ENCODE measurements around the gene MAP3K14.
A peak's percentile ranks its signal among the peaks of the same experiment; 100 is the strongest.

Gene MAP3K14

GRCh38 chr17:45316434-45317110, at the start of gene MAP3K14:
Gene MAP3K14 (minus strand): TSS chr17:45317020. CDS start chr17:45290745, 26,275 bp downstream.
- Mint-ChIP-seq H3K27me3 (ENCODE audit: low read depth) (peaks cover 14% of the 10 kb centered on the region), H3K27ac (peak within 1 kb of the TSS; percentile 80 to 94 (median 94)), H3K9me3 (no peaks in the 10 kb centered on the region), H3K36me3 (ENCODE audit: low read depth) (no peaks in the 10 kb centered on the region), H3K4me3 (peak within 1 kb of the TSS; percentile 89 to 92 (median 90)), H3K4me1 (peaks cover 71% of the 10 kb centered on the region)
- no peak for TF ChIP-seq CTCF (IDR thresholded peaks at IDR 0.05; ENCODE audit: unreplicated experiment in 3 of 3)

GRCh38 chr17:45366049-45366448, 49.2 kb upstream of the MAP3K14 start:
- Mint-ChIP-seq H3K27ac (no peak overlapping the region), H3K9me3 (peaks cover 7% of the 10 kb centered on the region), H3K4me1 (peaks cover 5% of the 10 kb centered on the region), H3K36me3 (ENCODE audit: low read depth) (no peaks in the 10 kb centered on the region), H3K27me3 (ENCODE audit: low read depth) (peaks cover 41% of the 10 kb centered on the region), H3K4me3 (no peak overlapping the region)
- TF ChIP-seq CTCF (IDR thresholded peaks at IDR 0.05; ENCODE audit: unreplicated experiment in 3 of 3) = no peak

DNA sequence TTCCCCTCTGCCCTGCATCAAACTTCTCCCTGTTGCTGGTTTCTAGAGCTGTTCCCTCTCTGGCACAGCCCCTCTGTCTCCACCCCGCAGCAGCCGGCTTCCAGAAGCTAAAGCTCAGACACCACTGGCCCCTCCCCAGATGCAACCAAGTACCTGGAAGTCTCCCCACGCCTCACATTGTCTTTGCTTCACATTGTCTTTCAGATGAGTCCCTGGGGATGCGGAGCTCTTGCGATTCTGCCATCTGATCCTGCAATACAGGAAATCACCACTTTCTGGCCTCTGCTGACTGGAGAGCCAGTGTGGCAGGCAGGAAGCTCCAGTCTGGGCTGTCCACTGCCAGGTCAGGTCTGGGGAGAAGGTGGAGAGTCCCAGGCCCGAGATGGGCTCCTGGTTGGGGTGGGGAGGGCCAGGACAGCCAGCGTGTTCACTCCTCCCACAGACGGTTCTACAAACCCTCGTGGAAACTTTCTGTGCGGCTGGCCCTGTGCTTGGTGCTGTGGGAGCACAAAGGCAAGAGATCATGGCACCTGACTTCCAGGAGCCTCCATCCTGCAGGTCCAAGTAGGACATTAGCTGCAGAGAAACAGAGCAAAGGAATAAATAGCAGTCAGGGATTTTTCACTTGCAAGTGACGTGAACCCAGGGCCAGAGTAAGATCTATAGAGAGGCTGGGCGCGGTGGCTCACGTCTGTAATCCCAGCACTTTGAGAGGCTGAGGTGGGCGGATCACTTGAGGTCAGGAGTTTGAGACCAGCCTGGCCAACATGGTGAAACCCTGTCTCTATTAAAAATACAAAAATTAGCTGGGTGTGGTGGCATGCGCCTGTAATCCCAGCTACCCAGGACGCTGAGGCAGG, 47.9 kb upstream of the MAP3K14 start:
- no peak overlapping the region for H3K4me3 Mint-ChIP-seq
- no peak overlapping the region for H3K27ac Mint-ChIP-seq
- peaks cover 41% of the 10 kb centered on the region for H3K27me3 Mint-ChIP-seq (ENCODE audit: low read depth)
- H3K36me3 Mint-ChIP-seq (ENCODE audit: low read depth) = no peaks in the 10 kb centered on the region
- peaks cover 7% of the 10 kb centered on the region for H3K9me3 Mint-ChIP-seq
- TF ChIP-seq CTCF (IDR thresholded peaks at IDR 0.05; ENCODE audit: unreplicated experiment in 3 of 3) = no peak
- no peaks in the 10 kb centered on the region for H3K4me1 Mint-ChIP-seq

DNA sequence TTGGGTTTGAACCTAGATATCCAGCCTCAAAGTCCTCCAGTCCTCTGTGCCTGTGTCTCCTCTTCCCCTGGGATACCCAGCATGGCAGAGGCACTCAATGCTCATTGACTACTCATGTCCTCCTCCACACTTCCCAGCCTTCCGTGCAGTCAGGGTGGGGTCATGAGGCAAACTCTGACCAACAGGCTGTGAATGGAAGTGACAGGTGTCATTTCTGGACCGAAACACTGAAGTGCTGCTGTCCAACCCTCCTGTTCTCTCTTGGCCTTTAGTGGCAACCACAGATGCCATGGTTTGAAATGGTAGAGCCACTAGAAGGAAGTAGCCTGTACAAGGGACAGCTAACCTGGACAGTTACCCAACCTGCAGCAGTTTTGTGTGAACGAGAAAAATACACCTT, 46.7 kb upstream of the MAP3K14 start:
- no peak for TF ChIP-seq CTCF (IDR thresholded peaks at IDR 0.05; ENCODE audit: unreplicated experiment in 3 of 3)
- H3K4me1 Mint-ChIP-seq = no peaks in the 10 kb centered on the region
- no peak overlapping the region for H3K27ac Mint-ChIP-seq
- H3K36me3 Mint-ChIP-seq (ENCODE audit: low read depth) = no peaks in the 10 kb centered on the region
- H3K27me3 Mint-ChIP-seq (ENCODE audit: low read depth) = peaks cover 41% of the 10 kb centered on the region
- H3K9me3 Mint-ChIP-seq = peaks cover 7% of the 10 kb centered on the region
- H3K4me3 Mint-ChIP-seq = no peak overlapping the region

DNA sequence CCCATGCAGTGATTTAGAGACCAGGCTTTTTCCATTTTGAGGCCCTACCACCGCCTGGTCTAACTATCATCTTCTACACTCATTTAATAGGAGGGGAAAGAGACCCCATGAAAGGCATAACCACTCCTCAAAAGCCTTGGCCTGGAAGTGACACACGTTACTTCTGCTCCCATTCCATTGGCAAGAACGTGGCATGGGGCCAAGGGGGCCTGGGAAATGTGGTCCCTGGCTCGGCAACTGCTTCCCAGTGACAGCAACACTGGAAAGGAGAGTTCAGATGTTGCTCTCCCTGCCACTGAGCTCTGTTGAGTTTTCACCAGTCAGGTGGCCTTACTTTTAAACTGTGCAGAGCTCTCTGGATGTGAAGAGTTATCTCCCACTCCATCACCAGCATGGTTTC, 45.2 kb upstream of the MAP3K14 start:
- Mint-ChIP-seq H3K9me3 (peaks cover 7% of the 10 kb centered on the region), H3K27me3 (ENCODE audit: low read depth) (peaks cover 45% of the 10 kb centered on the region), H3K4me1 (no peaks in the 10 kb centered on the region), H3K27ac (no peak overlapping the region), H3K4me3 (no peak overlapping the region), H3K36me3 (ENCODE audit: low read depth) (no peaks in the 10 kb centered on the region)
- TF ChIP-seq CTCF (IDR thresholded peaks at IDR 0.05; ENCODE audit: unreplicated experiment in 3 of 3) = no peak

All from nephron (organoid).